ENCODE results near the gene NAPSA.
A peak's percentile ranks its signal among the peaks of the same experiment; 100 is the strongest.

DNA sequence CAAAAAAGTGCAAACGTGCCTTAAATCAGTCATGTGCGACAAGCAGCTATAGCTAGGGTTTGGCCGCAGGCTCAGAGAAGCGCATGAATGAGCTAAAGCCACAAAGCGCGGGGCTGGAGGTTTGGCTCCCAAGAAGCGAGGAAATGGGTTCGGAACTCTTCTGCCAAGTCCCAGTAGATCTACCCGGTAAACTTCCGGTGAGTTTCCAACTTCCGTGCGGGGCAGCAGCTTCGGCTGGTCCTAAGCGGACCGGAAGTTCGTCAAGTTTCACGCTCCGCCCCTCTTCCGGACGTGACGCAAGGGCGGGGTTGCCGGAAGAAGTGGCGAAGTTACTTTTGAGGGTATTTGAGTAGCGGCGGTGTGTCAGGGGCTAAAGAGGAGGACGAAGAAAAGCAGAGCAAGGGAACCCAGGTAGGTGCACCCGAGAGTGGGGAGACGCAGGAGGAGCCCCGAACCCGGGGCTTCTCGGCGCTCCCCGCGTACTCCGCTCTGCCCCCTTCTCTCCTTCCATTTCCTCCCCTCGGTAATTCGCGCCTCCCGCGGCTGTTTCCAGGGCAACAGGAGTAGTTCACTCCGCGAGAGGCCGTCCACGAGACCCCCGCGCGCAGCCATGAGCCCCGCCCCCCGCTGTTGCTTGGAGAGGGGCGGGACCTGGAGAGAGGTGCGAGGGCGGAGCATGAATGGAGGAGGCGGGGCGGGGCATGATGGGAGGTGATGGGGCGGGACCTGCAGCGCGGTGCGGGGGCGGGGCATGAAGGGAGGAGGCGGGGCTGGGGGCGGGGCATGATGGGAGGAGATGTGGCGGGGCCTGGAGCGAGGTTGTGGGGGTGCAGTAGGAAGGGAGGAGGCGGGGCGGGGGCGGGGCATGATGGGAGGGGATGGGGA is 11.0 kb upstream of the NAPSA start, which contains the start of gene NR1H2:
- TF ChIP-seq SRF (IDR thresholded peaks at IDR 0.05; ENCODE audit: low read depth in 2 of 2, low read length in 2 of 2), result peak in 1 of 2 experiments; percentile 91; a peak in 2 of 4 replicates
- TF ChIP-seq, protein P1, sequence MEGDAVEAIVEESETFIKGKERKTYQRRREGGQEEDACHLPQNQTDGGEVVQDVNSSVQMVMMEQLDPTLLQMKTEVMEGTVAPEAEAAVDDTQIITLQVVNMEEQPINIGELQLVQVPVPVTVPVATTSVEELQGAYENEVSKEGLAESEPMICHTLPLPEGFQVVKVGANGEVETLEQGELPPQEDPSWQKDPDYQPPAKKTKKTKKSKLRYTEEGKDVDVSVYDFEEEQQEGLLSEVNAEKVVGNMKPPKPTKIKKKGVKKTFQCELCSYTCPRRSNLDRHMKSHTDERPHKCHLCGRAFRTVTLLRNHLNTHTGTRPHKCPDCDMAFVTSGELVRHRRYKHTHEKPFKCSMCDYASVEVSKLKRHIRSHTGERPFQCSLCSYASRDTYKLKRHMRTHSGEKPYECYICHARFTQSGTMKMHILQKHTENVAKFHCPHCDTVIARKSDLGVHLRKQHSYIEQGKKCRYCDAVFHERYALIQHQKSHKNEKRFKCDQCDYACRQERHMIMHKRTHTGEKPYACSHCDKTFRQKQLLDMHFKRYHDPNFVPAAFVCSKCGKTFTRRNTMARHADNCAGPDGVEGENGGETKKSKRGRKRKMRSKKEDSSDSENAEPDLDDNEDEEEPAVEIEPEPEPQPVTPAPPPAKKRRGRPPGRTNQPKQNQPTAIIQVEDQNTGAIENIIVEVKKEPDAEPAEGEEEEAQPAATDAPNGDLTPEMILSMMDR (IDR thresholded peaks at IDR 0.05 in 2 of 3, conservative IDR thresholded peaks at IDR 0.05 in 1 of 3; ENCODE audit: control insufficient read depth in 2 of 3, extremely low read depth in 1 of 3, insufficient read depth in 1 of 3, low read depth in 3 of 3, low read length in 3 of 3), result no peak
- peak; percentile 85; the same call in 1 of the 2 replicates for TF ChIP-seq ASH2L (IDR thresholded peaks at IDR 0.05; ENCODE audit: borderline replicate concordance, low read depth)
- peak; percentile 65 for TF ChIP-seq SREBF2 (IDR thresholded peaks at IDR 0.05; ENCODE audit: low read length)
- TF ChIP-seq REST (IDR thresholded peaks at IDR 0.05; ENCODE audit: low read depth, low read length), result no peak
- no peak for TF ChIP-seq EZH2 (IDR thresholded peaks at IDR 0.05; ENCODE audit: borderline replicate concordance, control insufficient read depth, low read depth, low read length)
- TF ChIP-seq, protein P2, sequence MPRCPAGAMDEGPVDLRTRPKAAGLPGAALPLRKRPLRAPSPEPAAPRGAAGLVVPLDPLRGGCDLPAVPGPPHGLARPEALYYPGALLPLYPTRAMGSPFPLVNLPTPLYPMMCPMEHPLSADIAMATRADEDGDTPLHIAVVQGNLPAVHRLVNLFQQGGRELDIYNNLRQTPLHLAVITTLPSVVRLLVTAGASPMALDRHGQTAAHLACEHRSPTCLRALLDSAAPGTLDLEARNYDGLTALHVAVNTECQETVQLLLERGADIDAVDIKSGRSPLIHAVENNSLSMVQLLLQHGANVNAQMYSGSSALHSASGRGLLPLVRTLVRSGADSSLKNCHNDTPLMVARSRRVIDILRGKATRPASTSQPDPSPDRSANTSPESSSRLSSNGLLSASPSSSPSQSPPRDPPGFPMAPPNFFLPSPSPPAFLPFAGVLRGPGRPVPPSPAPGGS (IDR thresholded peaks at IDR 0.05; ENCODE audit: borderline replicate concordance, insufficient read depth, low read depth, low read length, poor library complexity, severe bottlenecking), result no peak
- TF ChIP-seq POLR2A (IDR thresholded peaks at IDR 0.05; ENCODE audit: low read depth, low read length), result peak; percentile 77
- TF ChIP-seq RCOR1 (conservative IDR thresholded peaks at IDR 0.05; ENCODE audit: low read depth, low read length), result peak; percentile 91; the same call in 1 of the 2 replicates
- TF ChIP-seq, protein P3, sequence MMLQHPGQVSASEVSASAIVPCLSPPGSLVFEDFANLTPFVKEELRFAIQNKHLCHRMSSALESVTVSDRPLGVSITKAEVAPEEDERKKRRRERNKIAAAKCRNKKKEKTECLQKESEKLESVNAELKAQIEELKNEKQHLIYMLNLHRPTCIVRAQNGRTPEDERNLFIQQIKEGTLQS (IDR thresholded peaks at IDR 0.05; ENCODE audit: borderline replicate concordance, extremely low read depth, low read depth, low read length), result no peak
- no peak for TF ChIP-seq NFYA (IDR thresholded peaks at IDR 0.05; ENCODE audit: borderline replicate concordance, low read depth, low read length)
- no peak for TF ChIP-seq KDM1A (IDR thresholded peaks at IDR 0.05; ENCODE audit: borderline replicate concordance)
- peak; percentile 9 to 33; a peak in 2 of 4 replicates for TF ChIP-seq EP300 (IDR thresholded peaks at IDR 0.05; ENCODE audit: borderline replicate concordance in 1 of 2, control insufficient read depth in 1 of 2, low read depth in 2 of 2, low read length in 2 of 2)
- TF ChIP-seq RUNX3 (IDR thresholded peaks at IDR 0.05; ENCODE audit: low read length), result peak; percentile 76

All from GM12878 (cell line).